Karpas-422 (cell line): ENCODE data around the gene GAS2L2. TPM values are rescaled to one million over a fixed set of nuclear protein-coding genes. Genes with fewer than 3 reads are reported as not detected.

Experiments used
- DNase-seq: peaks from one replicate; pipeline ENCODE4 v3.0.0-alpha.2; 2015
- H2AFZ ChIP-seq: fragments of 200-600 bp; sonication (generic); 2 replicates; pipeline ENCODE4 v1.6.1; 2014; ENCODE audit warnings: antibody characterized with exemption, low read length, mixed read lengths
- H3K27ac ChIP-seq: fragments of 200-600 bp; sonication (generic); 2 replicates; pipeline ENCODE4 v1.5.1; 2014; ENCODE audit warnings: mild to moderate bottlenecking, low read length, moderate library complexity
- H3K27me3 ChIP-seq: fragments of 200-600 bp; sonication (generic); 2 replicates; pipeline ENCODE4 v1.6.1; 2014; ENCODE audit warnings: low read length, mixed read lengths
- H3K36me3 ChIP-seq: fragments of 200-600 bp; sonication (generic); 2 replicates; pipeline ENCODE4 v1.6.1; 2014; ENCODE audit warnings: low read length, mixed read lengths; ENCODE audit not compliant: insufficient read depth
- H3K4me1 ChIP-seq: fragments of 200-600 bp; sonication (generic); 2 replicates; pipeline ENCODE4 v1.6.1; 2014; ENCODE audit warnings: mild to moderate bottlenecking, low read length, mixed read lengths
- H3K4me2 ChIP-seq: fragments of 200-600 bp; sonication (generic); 2 replicates; pipeline ENCODE4 v1.6.1; 2014; ENCODE audit warnings: low read length, low read depth, mild to moderate bottlenecking; ENCODE audit not compliant: poor library complexity, severe bottlenecking
- H3K4me3 ChIP-seq: fragments of 200-600 bp; sonication (generic); 2 replicates; pipeline ENCODE4 v1.5.1; 2014; ENCODE audit warnings: mild to moderate bottlenecking, antibody characterized with exemption, low read length, mixed read lengths
- H3K79me2 ChIP-seq: fragments of 200-600 bp; sonication (generic); 2 replicates; pipeline ENCODE4 v1.6.1; 2014; ENCODE audit warnings: mild to moderate bottlenecking, low read length, mixed read lengths
- H3K9ac ChIP-seq: fragments of 200-600 bp; sonication (generic); 2 replicates; pipeline ENCODE4 v1.6.0; 2014; ENCODE audit warnings: low read length
- H3K9me2 ChIP-seq: fragments of 200-600 bp; sonication (generic), shearing (Covaris generic); replicated peaks from 2 replicates; pipeline ENCODE4 v1.6.0; 2014; ENCODE audit warnings: mild to moderate bottlenecking, low read length, moderate library complexity; ENCODE audit not compliant: insufficient read depth
- H3K9me3 ChIP-seq: fragments of 300-700, 200-600 bp; sonication (generic); 2 replicates; pipeline ENCODE4 v1.6.1; 2014; ENCODE audit warnings: low read length, mixed read lengths
- H4K20me1 ChIP-seq: fragments of 200-600 bp; sonication (generic); 2 replicates; pipeline ENCODE4 v1.6.1; 2014; ENCODE audit warnings: mild to moderate bottlenecking, antibody characterized with exemption, low read length, low read depth; ENCODE audit not compliant: insufficient read depth
- total RNA-seq: library from RNA; depleted of rRNA; stranded (reverse); fragments of >200 nt; shearing (Covaris generic); gene quantifications from 2 replicates; pipeline ENCODE4 v1.2.3, GENCODE V29; 2014; ENCODE audit warnings: low replicate concordance

GAS2L2 gene
- total RNA-seq, 1 experiment from 2014 or later: 0.07 TPM

GRCh38 chr17:35793257-35793656 lies 40.2 kb upstream of the GAS2L2 start:
- Histone ChIP-seq H3K9me3 (no peaks in the 10 kb centered on the region), H3K4me3 (no peak overlapping the region), H3K9me2 (no peaks in the 10 kb centered on the region), H3K9ac (no peak overlapping the region), H3K36me3 (no peaks in the 10 kb centered on the region), H3K4me2 (no peak overlapping the region), H3K27me3 (no peaks in the 10 kb centered on the region), H4K20me1 (no peaks in the 10 kb centered on the region), H3K27ac (no peak overlapping the region), H2AFZ (no peak overlapping the region), H3K79me2 (no peaks in the 10 kb centered on the region), H3K4me1 (no peaks in the 10 kb centered on the region)
- DNase-seq: no peak

- H3K9me2 ChIP-seq: no peaks in the 10 kb centered on the region
- no peak for DNase-seq
- H3K79me2 ChIP-seq: no peaks in the 10 kb centered on the region
- H3K27me3 ChIP-seq: no peaks in the 10 kb centered on the region
- no peaks in the 10 kb centered on the region for H3K4me1 ChIP-seq
- H3K4me2 ChIP-seq: no peak overlapping the region
- no peak overlapping the region for H3K27ac ChIP-seq
- no peak overlapping the region for H3K4me3 ChIP-seq
- no peaks in the 10 kb centered on the region for H4K20me1 ChIP-seq
- no peaks in the 10 kb centered on the region for H3K9me3 ChIP-seq
- no peak overlapping the region for H3K9ac ChIP-seq
- H2AFZ ChIP-seq: no peak overlapping the region
- H3K36me3 ChIP-seq: no peaks in the 10 kb centered on the region
Observed at GRCh38 chr17:35791681-35792350, 38.8 kb upstream of the GAS2L2 start.

GRCh38 chr17:35790841-35791240 lies 37.8 kb upstream of the GAS2L2 start:
- H3K27me3 ChIP-seq: no peaks in the 10 kb centered on the region
- H3K9me3 ChIP-seq: no peaks in the 10 kb centered on the region
- no peaks in the 10 kb centered on the region for H3K9me2 ChIP-seq
- no peak for DNase-seq
- no peaks in the 10 kb centered on the region for H3K36me3 ChIP-seq
- H2AFZ ChIP-seq: no peak overlapping the region
- H3K4me2 ChIP-seq: no peak overlapping the region
- no peak overlapping the region for H3K27ac ChIP-seq
- H4K20me1 ChIP-seq: no peaks in the 10 kb centered on the region
- H3K4me3 ChIP-seq: no peak overlapping the region
- no peak overlapping the region for H3K9ac ChIP-seq
- no peaks in the 10 kb centered on the region for H3K4me1 ChIP-seq
- no peaks in the 10 kb centered on the region for H3K79me2 ChIP-seq

GRCh38 chr17:35788477-35789368 lies 35.7 kb upstream of the GAS2L2 start:
- Histone ChIP-seq H3K4me2 (no peak overlapping the region), H3K4me3 (no peak overlapping the region), H3K27ac (no peak overlapping the region), H3K9ac (no peak overlapping the region), H3K9me3 (no peaks in the 10 kb centered on the region), H3K4me1 (no peaks in the 10 kb centered on the region), H3K9me2 (no peaks in the 10 kb centered on the region), H3K36me3 (no peaks in the 10 kb centered on the region), H4K20me1 (no peaks in the 10 kb centered on the region), H3K79me2 (no peaks in the 10 kb centered on the region), H3K27me3 (no peaks in the 10 kb centered on the region), H2AFZ (no peak overlapping the region)
- no peak for DNase-seq

GRCh38 chr17:35786941-35787432 lies 33.9 kb upstream of the GAS2L2 start:
- Histone ChIP-seq H4K20me1 (no peaks in the 10 kb centered on the region), H3K36me3 (no peaks in the 10 kb centered on the region), H3K27me3 (no peaks in the 10 kb centered on the region), H3K4me2 (no peak overlapping the region), H3K9me2 (no peaks in the 10 kb centered on the region), H2AFZ (no peak overlapping the region), H3K79me2 (no peaks in the 10 kb centered on the region), H3K9me3 (no peaks in the 10 kb centered on the region), H3K4me3 (no peak overlapping the region), H3K9ac (no peak overlapping the region), H3K4me1 (no peaks in the 10 kb centered on the region), H3K27ac (no peak overlapping the region)
- no peak for DNase-seq

GRCh38 chr17:35784895-35785294 lies 31.9 kb upstream of the GAS2L2 start:
- H3K27ac ChIP-seq: no peak overlapping the region
- H4K20me1 ChIP-seq: no peaks in the 10 kb centered on the region
- H3K9ac ChIP-seq: no peak overlapping the region
- no peaks in the 10 kb centered on the region for H3K27me3 ChIP-seq
- no peak overlapping the region for H2AFZ ChIP-seq
- no peak overlapping the region for H3K4me2 ChIP-seq
- H3K4me3 ChIP-seq: no peak overlapping the region
- no peak for DNase-seq
- no peaks in the 10 kb centered on the region for H3K4me1 ChIP-seq
- H3K9me3 ChIP-seq: no peaks in the 10 kb centered on the region
- no peaks in the 10 kb centered on the region for H3K9me2 ChIP-seq
- no peaks in the 10 kb centered on the region for H3K36me3 ChIP-seq
- H3K79me2 ChIP-seq: no peaks in the 10 kb centered on the region

GRCh38 chr17:35780950-35781349 lies 27.9 kb upstream of the GAS2L2 start:
- Histone ChIP-seq H3K79me2 (no peaks in the 10 kb centered on the region), H3K27me3 (no peaks in the 10 kb centered on the region), H3K4me2 (no peak overlapping the region), H3K36me3 (no peaks in the 10 kb centered on the region), H2AFZ (no peak overlapping the region), H3K27ac (no peak overlapping the region), H3K4me1 (no peaks in the 10 kb centered on the region), H4K20me1 (no peaks in the 10 kb centered on the region), H3K4me3 (no peak overlapping the region), H3K9ac (no peak overlapping the region), H3K9me2 (no peaks in the 10 kb centered on the region), H3K9me3 (no peaks in the 10 kb centered on the region)
- no peak for DNase-seq

- Histone ChIP-seq H3K9me3 (no peaks in the 10 kb centered on the region), H3K9me2 (no peaks in the 10 kb centered on the region), H3K4me2 (no peak overlapping the region), H4K20me1 (no peaks in the 10 kb centered on the region), H3K79me2 (no peaks in the 10 kb centered on the region), H3K4me1 (no peaks in the 10 kb centered on the region), H3K36me3 (no peaks in the 10 kb centered on the region), H2AFZ (no peak overlapping the region), H3K4me3 (no peak overlapping the region), H3K27me3 (no peaks in the 10 kb centered on the region), H3K27ac (no peak overlapping the region), H3K9ac (no peak overlapping the region)
- no peak for DNase-seq
Observed at GRCh38 chr17:35778641-35779196, 25.7 kb upstream of the GAS2L2 start.
